Stimulated activated CD8-positive, alpha-beta memory T cell treated with anti-CD3 and anti-CD28 coated beads, Interleukin-15, amount 100 ng/mL, for 48 hours (primary cell): ENCODE measurements around the gene S100B.
"Not testable (repeated sequence)": the region's sequence is repeated elsewhere in the genome, so short reads cannot be mapped to it uniquely, and the experiment has no call there.

Experiments used
- DNase-seq, 2 donors: peaks; one replicate each; pipeline ENCODE4 v3.0.0-alpha.2; 2020; ENCODE audit warnings: low read depth in 2 of 2

Gene S100B

GRCh38 chr21:46600978-46601377 lies 3.9 kb downstream of the S100B start:
- no peak for DNase-seq

- no peak for DNase-seq
Measured at GRCh38 chr21:46600305-46600704, 4.6 kb downstream of the S100B start.

- DNase-seq: no peak
Measured at GRCh38 chr21:46598581-46599572, 6.0 kb downstream of the S100B start.

- DNase-seq: no peak
Measured at GRCh38 chr21:46597896-46598343, 7.0 kb downstream of the S100B start.

- no peak for DNase-seq
Measured at GRCh38 chr21:46597031-46597430, 7.9 kb downstream of the S100B start.

- DNase-seq: no peak
Measured at GRCh38 chr21:46596201-46596600, 8.7 kb downstream of the S100B start.

- no peak for DNase-seq
Measured at GRCh38 chr21:46594276-46594675, 10.6 kb downstream of the S100B start.

GRCh38 chr21:46585191-46585953 lies 19.5 kb downstream of the S100B start:
- DNase-seq: no peak

- DNase-seq: no peak
Measured at GRCh38 chr21:46581780-46582307, 23.0 kb downstream of the S100B start.

- DNase-seq: not testable (repeated sequence)
Measured at GRCh38 chr21:46579394-46579793, 25.5 kb downstream of the S100B start.

GRCh38 chr21:46577786-46578185 lies 27.1 kb downstream of the S100B start:
- DNase-seq: not testable (repeated sequence)

- no peak for DNase-seq
Measured at GRCh38 chr21:46572850-46573249, 32.0 kb downstream of the S100B start.

GRCh38 chr21:46570631-46571030 lies 34.3 kb downstream of the S100B start:
- DNase-seq: no peak

GRCh38 chr21:46570119-46570518 lies 34.8 kb downstream of the S100B start:
- DNase-seq: no peak

GRCh38 chr21:46569081-46569480 lies 35.8 kb downstream of the S100B start:
- DNase-seq: no peak

- no peak for DNase-seq
Measured at GRCh38 chr21:46568562-46568961, 36.3 kb downstream of the S100B start.

GRCh38 chr21:46567348-46567747 lies 37.5 kb downstream of the S100B start:
- DNase-seq: no peak

- DNase-seq: no peak
Measured at GRCh38 chr21:46564391-46564790, 40.5 kb downstream of the S100B start.

GRCh38 chr21:46562964-46563607 lies 41.8 kb downstream of the S100B start:
- no peak for DNase-seq

- no peak for DNase-seq
Measured at GRCh38 chr21:46562472-46562871, 42.4 kb downstream of the S100B start.

- peak in 1 of 2 donors; percentile 23 for DNase-seq
Measured at GRCh38 chr21:46561445-46562090, 43.3 kb downstream of the S100B start.
